NCI-H2107 treated with DMSO at 0.1 percent for 48 hours (cell line): ENCODE measurements around the gene NCOA5.

Source experiments
- DNase-seq: peaks from one replicate; lab custom pipeline; 2025; ENCODE audit not compliant: unreplicated experiment; lab: John Stamatoyannopoulos, UW

The NCOA5 gene

DNA sequence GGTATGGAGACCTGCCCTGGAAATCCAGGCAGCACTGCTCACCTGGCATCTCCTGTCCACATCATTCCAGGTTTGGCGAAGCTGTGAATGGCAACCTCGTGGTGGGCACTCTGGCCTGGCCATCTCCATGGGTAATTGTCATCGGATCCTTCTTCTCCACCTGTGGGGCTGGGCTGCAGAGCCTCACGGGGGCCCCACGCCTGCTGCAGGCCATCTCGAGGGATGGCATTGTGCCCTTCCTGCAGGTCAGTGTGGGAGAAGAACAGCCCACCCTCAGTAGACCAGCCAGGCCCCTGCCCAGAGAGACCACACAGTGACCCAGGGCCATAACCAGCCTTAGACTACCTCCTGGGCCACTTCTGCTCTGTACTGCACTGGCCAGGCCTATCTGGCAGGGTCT is 44.9 kb downstream of the NCOA5 start:
- no peak for DNase-seq

DNA sequence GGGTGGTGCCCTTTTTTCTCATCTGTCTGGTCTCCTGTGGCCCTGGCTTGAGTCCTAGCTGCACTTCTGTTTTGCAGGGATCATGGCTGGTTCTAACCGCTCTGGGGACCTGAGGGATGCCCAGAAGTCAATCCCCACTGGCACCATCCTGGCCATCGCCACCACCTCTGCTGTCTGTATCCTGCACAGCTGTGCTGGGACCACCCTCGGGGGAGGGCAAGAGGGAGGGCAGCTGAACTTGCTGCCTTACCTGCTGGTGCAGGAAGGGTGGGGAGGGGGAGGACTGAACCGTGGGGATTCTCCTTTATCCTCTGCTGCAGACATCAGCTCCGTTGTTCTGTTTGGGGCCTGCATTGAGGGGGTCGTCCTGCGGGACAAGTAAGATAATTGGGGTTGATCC is 46.2 kb downstream of the NCOA5 start:
- no peak for DNase-seq

DNA sequence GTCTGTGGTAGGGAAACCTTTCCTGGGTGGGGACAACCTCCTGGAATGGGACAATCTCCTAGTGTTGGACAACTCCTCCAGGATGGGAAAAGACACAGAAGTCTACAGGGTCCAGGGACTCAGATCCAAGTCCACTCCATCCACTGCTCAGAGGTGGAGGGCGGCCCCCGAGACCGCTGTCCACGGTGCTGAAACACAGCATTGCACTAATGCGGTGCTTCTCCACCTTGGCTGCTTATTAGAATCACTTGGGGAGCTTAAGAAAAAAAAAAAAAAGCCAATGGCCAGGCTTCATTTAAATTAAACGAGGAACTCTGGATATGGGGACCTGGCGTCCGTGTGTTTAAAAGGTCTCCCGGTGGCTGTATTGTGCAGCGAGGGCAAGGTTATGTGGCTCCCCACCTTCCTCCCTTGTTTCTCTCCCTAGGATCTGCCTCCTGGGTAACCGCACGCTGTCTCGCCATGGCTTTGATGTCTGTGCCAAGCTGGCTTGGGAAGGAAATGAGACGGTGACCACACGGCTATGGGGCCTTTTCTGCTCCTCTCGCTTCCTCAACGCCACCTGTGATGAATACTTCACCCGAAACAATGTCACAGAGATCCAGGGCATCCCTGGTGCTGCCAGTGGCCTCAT is 48.7 kb downstream of the NCOA5 start:
- no peak for DNase-seq

DNA sequence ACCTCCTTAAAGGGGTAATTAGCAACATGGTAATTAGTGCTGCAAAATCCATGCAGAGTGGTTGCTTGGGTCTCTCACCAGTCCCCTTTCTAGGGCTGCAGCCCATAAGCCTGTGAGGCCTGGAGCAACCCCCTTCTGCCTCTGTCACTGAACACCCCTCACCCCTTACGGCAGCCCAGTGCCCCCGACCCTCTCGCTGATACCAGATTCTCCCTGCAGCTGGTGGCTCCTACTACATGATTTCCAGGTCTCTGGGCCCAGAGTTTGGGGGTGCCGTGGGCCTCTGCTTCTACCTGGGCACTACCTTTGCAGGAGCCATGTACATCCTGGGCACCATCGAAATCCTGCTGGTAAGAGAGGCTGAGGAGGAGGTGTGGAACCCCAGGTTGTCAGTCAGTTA is 52.7 kb downstream of the NCOA5 start:
- no peak for DNase-seq

DNA sequence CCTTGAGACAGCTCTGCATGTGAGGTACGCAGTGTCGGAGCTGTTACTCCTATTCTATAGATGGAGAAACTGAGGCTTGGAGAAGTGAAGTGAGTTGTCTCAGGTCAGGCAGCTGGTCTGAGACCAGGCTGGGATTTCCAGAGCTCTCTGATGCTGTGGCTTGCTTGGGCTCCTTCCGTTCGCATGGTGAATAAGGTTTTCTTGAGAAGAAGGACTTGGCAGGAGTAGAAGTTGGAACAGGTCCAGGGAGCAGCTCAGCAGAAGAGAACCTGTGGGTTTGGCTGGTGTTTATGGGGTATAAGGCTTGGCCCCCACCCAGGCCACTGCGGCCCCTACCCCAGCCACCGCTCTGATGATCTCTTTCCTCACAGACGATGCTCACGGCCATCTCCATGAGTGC is 53.4 kb downstream of the NCOA5 start:
- no peak for DNase-seq

DNA sequence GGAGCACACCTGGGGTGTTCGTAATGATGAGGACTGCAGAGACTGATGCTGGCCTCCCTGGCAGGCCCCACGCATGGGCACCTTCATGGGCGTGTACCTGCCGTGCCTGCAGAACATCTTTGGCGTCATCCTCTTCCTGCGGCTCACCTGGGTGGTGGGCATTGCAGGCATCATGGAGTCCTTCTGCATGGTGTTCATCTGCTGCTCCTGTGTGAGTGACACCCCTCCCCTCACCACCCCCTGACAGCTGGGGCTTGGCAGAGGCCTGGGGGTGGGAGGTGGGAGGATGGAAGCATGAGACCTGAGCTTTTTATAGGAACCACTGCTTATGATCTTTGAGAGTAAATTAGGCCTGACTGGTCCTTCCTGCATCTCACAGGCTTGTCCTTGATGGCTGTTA is 54.0 kb downstream of the NCOA5 start:
- no peak for DNase-seq

DNA sequence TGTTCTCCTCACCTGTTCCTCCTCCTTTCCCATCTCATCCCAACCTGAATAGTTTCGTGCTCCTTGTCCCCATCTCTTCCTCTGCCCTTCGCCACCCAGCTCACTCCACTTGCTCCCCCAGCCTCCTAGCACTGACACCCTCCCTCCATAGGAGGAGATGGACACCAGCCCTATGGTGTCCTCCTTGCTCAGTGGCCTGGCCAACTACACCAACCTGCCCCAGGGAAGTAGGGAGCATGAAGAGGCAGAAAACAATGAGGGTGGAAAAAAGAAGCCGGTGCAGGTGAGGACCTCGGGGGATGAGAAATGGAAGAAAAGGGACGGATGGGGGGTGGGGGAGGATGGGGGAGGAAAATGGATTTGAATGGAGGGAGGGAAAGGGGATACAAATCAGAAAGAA is 54.5 kb downstream of the NCOA5 start:
- DNase-seq = no peak

DNA sequence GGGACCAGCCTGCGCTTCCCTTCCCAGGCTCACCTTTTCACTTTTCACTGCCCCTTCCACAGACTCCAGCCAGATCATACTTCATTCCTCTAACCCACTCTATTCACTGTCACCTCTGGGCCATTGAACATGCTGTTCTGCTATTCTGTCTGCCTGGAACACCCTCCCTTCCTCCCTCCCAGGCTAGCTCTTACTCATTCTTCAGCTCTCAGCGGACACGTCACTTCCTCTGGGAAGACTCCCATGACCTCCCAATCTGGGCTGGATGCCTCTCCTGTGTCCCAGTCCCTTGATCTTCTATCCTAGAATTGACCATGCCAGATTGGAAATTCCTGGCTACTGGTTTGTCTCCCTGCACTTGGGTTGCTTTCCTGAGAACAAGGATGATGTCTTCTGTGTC is 55.7 kb downstream of the NCOA5 start:
- DNase-seq = no peak

DNA sequence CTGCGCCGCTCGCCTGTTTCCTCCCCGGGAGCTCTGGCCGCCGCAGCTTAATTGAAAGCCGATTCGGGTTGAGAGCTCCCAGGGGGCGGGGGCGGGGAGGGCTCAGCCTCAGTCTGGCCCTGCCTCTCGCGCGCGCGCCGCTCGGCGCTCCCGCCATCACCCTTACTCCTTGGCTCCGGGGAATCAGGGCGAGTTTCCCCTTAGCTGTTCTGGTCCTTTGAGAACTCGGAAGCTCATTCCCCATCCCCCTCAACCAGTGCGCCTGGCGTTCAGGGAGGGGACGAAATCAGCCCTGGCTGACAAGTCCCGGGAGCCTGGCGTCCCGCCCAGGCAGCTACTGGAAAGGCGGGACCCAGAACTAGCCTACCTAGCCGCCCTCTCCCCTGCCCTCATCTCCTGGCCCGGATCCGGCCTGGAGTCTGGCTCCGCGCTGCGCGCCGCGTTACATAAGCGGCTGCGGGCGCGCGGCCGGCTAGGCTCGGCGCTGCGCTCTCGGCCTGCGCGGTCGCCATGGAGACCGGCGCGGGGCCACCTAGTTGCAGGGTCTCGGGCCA is 58.0 kb downstream of the NCOA5 start:
- peak; percentile 45 for DNase-seq

DNA sequence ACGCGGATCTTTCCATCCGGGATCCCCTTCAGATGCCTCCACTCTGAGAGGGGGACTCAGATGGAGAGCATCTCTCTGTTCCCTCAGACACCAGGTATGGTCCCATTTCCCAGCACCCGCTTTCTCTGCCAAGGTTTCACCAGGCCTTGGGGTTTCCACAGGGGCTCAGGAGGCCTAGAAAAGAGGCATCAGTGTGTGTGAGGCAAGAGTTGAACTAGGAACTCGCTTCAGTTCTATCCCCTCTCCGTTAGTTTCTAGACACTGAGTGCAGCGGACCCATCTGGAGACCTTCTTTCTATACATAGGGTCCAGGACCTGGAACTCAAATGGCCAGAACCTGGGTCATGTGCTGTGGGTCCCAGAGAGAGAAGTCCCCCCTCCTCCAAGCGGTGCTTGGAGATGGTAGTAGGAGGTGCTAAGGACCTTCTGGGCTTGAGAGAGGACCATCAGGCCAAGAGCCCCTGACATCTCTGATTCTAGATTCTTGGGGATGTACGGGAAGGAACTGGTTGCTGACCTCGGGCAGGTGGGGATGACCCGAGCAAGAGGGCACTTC is 58.7 kb downstream of the NCOA5 start:
- no peak for DNase-seq

DNA sequence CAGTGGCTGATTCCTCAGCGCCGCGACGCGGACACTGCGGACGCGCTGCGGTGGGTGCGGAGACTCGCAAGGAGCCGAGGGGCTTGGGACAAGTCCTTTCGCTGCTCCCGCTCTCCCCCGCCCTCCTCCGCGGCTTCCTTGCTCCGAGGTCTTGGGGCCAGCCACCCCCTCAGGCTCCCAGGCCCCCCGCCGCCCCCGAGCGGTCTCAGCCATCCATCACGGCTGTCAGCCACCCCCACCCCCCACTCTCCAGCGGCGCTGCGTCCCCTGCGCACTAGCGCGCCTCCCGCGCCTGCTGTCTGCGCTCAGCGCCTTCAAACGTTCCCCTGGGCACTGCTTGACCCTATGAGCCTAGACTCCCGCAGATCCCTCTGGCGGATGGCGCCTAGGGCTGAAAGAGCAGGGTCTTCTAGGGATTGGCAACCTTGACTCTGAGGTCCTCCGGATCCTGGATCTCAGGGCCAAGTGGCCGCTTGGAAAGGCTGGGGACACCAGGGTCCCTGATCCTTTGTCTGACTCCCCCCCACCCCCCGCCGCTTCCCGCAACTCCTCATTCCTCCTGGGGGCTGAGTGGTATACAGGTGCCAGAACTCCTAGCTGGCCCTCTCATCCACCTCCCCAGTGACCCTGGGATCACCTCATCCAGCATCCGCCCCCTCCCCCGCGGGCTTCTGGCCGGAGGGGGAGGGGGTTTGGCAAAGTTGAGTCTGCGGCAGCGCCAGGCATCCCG is 59.3 kb downstream of the NCOA5 start:
- no peak for DNase-seq

DNA sequence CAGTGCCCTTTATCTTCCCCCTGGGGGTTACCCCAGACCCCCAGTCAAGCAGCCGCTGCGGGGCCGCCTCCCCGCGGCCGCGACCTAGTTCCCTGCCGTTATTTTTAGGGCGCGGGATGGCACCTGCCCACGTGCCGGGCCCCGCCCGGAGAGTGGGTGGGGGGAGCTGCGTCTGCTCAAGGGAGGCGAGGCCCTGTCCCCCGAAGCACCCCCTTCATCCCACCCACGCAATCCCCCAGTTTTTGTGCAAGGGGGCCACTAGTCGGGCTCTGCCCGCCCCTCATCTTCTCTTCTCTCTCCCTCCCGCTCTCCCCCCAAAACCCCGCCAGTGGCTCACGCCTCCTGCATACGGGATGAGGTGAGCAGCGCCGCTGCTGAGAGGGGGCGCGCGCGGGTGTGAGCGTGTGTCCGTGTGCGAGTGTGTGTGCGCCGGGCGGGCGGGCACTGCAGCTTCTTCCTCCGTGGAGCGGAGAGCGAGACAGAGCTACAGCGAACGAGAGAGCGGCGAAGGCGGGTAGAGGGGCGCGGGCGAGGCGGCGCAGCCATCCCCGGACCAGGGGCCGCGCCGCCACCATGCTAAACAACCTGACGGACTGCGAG is 60.9 kb downstream of the NCOA5 start, which contains the start of gene SLC12A5:
SLC12A5 (plus strand) TSS at position 444 of the 600 bp plus-strand sequence; CDS start at position 574, 130 bp downstream.
- DNase-seq = no peak

DNA sequence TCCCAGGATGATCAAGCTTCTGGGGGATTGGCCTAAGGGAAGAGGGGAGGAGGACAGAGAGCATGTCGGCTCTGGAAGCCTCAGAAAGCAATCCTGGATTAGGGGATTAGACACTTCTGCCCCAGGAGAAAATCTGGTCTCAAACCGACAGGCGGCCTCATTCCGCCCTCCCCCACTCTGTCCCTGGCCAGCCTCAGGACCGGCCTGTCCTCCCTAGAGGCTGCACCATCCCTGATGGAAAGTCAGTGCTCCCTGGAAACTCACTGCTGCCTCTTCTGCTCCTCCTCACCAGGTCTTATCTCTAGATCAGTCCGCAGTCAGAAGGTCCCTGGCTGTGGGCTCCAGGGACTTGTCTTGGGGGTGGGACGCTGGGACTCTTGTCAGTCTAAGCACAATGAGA is 61.7 kb downstream of the NCOA5 start:
- DNase-seq = no peak

DNA sequence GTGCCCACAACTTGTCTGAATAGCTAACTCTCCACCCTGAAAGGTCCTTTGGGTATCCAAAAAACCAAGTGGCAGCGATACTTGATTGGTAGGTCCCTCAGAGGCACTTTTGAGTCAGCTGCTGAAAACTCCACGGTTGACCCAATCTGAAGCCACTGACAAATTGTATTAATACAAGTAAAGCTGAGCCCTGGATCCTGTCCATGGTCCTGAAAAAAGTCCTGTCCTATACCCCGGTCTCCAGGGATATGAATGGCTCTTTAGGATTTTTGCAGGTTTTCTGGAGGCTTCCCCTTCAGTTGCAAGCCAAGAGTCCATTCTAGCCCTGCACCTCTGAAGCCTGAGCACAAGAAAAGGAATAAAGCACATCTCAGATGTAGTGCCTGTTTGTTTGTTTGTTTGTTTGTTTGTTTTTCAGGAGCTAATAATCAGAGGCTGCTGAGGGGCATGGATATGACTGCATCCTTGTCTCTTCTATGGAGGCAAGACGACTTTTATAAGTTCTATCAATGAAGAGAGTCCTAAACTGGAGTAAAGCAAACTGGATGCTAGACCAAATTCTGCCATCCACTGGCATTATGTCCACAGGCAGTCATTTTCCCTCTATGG is 62.4 kb downstream of the NCOA5 start:
- DNase-seq = no peak

DNA sequence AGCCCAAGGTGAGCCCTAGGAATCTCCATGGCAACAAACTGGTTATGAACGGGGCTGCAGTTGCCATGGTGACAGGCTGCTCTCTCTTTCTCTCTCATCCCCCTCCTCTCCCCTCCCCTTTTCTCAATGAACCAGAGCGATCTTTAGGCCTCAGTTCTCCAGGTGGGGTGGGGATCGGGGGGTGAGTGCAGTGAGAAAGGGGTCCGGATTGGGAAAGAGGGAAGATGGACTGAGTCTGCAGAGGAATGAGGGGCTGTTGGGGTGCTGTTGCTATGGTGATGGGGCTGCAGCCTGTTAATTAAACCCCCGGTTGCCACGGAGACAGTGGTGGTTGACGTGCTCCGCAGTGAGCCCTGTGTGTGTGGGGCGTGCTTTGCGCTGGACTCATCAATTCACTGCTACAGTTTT is 64.4 kb downstream of the NCOA5 start:
- no peak for DNase-seq

DNA sequence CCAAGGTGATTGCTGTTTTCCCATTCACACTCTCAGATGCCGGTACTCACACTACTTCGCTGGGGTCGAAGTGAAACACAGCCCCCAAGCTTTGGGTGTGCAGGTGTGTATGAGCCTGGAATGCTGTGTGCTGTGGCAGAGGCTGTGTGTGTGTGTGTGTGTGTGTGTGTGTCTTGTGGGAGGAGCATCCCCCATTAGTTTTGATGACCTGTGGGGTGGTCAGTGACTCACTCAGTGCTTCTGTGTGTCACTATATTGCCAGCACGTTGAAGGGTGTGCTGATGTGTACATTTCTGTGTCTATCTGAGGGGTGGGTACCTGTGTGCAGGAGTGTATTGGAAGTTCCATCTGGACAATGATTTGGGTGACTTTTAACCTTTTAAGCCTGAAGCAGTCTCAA is 65.8 kb downstream of the NCOA5 start:
- no peak for DNase-seq

DNA sequence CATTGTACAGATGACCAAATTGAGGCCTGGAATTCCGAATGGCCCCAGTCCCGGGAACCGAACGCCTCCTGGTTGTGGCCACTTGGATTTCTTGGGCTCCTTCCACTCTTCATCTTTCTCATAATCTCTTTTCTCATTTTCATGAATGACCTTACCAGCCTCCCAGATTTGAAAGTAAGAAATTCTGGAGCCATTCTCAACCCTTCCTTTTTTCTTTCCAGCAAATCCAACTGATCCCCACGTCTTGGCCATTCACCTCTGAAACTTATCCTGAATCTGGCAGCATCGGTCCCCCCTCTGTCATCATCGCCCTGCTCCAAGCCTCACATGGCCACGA is 66.6 kb downstream of the NCOA5 start:
- no peak for DNase-seq

DNA sequence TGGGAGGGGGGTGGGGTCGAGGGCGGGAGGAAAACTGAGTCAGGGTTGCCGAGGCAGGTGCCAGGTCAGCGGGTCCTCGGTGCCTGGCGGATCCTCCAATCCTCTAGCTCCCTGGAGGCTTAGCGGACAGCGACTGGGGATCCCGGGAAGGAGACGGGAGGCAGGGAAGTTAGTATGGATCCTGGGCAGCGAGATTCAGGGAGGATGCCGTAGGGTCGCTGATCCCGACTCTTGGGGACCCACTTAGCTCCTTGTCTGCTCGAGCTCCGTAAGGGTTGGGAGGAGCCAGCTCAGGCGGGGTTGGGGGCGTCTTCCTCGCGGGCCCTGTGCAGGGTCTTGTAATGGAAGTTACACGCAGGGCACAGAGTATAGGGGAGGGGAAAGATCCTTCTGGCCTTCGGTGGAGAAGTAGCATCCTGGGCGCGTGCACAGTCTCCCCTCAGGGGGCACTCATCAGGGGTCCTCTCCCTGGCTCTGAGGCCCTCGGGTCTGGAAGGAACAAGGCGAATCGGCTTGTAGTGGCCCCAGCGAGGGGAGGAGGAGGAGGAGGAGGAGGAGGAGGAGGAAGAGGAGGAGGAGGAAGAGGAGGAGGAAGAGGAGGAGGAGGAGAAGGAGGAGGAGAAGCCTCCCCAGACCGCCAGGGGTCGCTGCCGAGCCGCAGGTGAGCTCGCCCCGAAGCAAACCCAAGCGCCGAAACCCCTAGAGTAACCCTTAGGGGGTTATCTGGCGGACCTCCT is 67.2 kb downstream of the NCOA5 start:
- no peak for DNase-seq

DNA sequence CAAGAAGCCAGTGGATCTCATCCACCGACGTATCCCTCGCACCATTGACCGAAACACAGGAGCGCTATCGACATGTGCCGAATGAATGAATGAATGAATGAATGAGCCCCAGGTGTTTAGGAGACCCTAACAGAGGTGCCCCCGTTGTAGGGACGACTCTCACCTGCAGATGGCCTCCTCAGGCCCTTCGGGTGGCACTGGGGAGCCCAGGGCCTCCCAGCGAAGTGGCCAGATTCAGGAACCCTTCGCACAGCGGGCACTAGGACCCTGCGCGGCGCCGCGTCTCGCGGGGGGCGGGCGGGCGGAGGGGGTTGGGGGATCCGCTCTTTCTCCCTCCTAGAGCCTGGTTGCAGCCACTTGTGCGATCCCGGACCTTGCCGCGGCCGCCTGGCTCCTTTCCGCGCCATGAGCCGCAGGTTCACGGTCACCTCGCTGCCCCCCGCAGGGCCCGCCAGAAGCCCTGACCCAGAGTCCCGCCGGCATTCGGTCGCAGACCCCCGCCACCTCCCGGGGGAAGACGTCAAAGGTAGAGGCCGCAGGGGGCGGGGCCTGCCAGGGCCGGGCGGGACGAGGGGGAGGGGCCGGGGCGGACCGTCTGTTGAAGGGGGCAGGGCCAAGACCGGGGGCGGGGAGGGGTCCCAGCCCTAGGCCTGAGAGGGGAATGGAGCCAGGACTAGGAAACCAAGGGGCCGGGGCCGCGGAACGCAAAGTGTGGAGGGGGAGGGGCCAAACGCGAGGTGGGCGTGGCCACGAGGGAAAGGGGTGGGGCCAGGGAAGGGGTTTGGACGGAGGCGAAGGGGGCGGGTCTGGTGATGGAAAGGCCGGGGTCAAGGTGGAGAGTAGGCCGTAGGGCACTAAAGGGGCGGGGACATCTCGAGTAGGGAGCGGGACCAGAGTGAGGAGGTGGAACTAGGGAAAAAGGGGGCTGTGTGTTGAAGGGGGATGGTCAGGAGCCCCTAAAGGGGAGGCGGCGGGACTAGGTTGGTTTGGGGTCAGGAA is 68.1 kb downstream of the NCOA5 start:
- no peak for DNase-seq

DNA sequence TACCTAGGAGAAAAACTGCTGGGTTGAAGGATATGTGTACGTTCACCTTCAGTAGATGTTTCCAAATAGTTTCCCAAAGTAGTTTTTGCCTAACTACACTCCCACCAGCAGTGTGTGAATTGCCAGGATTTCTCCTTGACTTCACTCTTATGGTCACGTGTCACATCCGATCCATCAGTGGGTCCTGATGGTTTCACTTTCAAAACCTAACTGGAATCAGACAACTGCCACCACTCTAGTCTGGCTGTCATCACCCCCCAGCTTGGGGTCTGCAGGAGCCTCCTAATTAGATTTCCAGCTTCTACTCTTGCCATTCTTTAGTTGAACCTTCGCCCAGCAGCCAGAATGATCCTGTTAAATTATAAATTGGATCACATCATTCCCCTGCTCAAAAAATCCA is 69.2 kb downstream of the NCOA5 start:
- no peak for DNase-seq
